ENCODE results near the gene PAX3.
"Not testable (repeated sequence)": the region's sequence is repeated elsewhere in the genome, so short reads cannot be mapped to it uniquely, and the experiment has no call there.

PAX3 gene

GRCh38 chr2:222159221-222159620, 139.6 kb downstream of the PAX3 start:
- Histone ChIP-seq H3K4me1 (no peaks in the 10 kb centered on the region), H3K4me3 (no peak overlapping the region), H3K9me3 (no peaks in the 10 kb centered on the region), H3K36me3 (no peaks in the 10 kb centered on the region), H3K27ac (no peak overlapping the region), H3K27me3 (no peaks in the 10 kb centered on the region)
- intact Hi-C loops (cut with DNase I; ENCODE audit: low total_unique reads): no loop called here
- no peak for TF ChIP-seq CTCF (IDR thresholded peaks at IDR 0.05)
- DNase-seq: no peak

DNA sequence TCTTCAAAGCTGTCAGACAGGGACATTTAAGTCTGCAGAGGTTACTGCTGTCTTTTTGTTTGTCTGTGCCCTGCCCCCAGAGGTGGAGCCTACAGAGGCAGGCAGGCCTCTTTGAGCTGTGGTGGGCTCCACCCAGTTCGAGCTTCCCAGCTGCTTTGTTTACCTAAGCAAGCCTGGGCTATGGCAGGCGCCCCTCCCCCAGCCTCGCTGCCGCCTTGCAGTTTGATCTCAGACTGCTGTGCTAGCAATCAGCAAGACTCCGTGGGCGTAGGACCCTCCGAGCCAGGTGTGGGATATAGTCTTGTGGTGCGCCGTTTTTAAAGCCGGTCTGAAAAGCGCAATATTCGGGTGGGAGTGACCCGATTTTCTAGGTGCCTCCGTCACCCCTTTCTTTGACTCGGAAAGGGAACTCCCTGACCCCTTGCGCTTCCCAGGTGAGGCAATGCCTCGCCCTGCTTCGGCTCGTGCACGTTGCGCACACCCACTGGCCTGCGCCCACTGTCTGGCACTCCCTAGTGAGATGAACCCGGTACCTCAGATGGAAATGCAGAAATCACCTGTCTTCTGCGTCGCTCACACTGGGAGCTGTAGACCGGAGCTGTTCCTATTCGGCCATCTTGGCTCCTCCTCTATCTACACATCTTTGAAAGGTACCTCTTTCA, 143.7 kb downstream of the PAX3 start:
- H3K4me1 ChIP-seq; H3K27ac ChIP-seq; H3K4me3 ChIP-seq; H3K9me3 ChIP-seq; DNase-seq; intact Hi-C loops (cut with DNase I; ENCODE audit: low total_unique reads); H3K36me3 ChIP-seq; H3K27me3 ChIP-seq: not testable (repeated sequence)

Measured in tibial artery (tissue), 4 donors.